Panc1 (cell line): ENCODE measurements around the gene MOG. TPM values are rescaled to one million over a fixed set of nuclear protein-coding genes. Genes with fewer than 3 reads are reported as not detected.

ENCODE experiments used
- ATAC-seq: fragments of 200-7000 bp; cut with Tn5 transposase; 2 replicates; pipeline ENCODE4 v1.9.1; 2020; ENCODE audit warnings: mild to moderate bottlenecking, moderate library complexity
- BruUV-seq: library from RNA; stranded (reverse); fragments of 400-500 nt; replicated peaks from 2 replicates; lab custom pipeline; 2021; lab: Mats Ljungman, UMichigan
- CTCF ChIA-PET: fragments of 300-600 bp; sonication (Branson Sonifier 250); formaldehyde crosslinking; loops from one replicate; lab custom pipeline; 2022; ENCODE audit warnings: antibody characterized with exemption; lab: Charles Lee
- POLR2A ChIA-PET: fragments of 300-600 bp; sonication (Branson Sonifier 250); formaldehyde crosslinking; loops from one replicate; lab custom pipeline; 2022; ENCODE audit warnings: antibody characterized with exemption; lab: Charles Lee
- DNase-seq: peaks from one replicate; pipeline ENCODE4 v3.0.0-alpha.2; 2010; ENCODE audit warnings: low read depth, low spot score
- H3K27ac ChIP-seq: 2 replicates; pipeline ENCODE4 v1.5.1; 2011; ENCODE audit warnings: mild to moderate bottlenecking, low read length, inconsistent platforms
- H3K27me3 ChIP-seq: fragments of 200-500 bp; sonication (Bioruptor generic); 2 replicates; pipeline ENCODE4 v1.6.0; 2014; ENCODE audit warnings: low read length, inconsistent platforms; ENCODE audit not compliant: control insufficient read depth, insufficient read depth
- H3K36me3 ChIP-seq: fragments of 200-500 bp; sonication (Bioruptor generic); 2 replicates; pipeline ENCODE4 v1.5.1; 2014; ENCODE audit warnings: inconsistent platforms, mild to moderate bottlenecking, low read length, moderate library complexity; ENCODE audit not compliant: control insufficient read depth, insufficient read depth
- H3K4me1 ChIP-seq: 2 replicates; pipeline ENCODE4 v1.5.1; 2011; ENCODE audit warnings: inconsistent platforms, mild to moderate bottlenecking, low read length, moderate library complexity; ENCODE audit not compliant: control insufficient read depth, insufficient read depth
- H3K4me3 ChIP-seq, 2 experiments: 2 replicates each; pipeline ENCODE4 v1.5.1; 2011 to 2012; ENCODE audit warnings: low read depth in 2 of 2, low read length in 2 of 2, mild to moderate bottlenecking in 2 of 2, inconsistent platforms in 1 of 2, moderate library complexity in 1 of 2
- H3K9me3 ChIP-seq: fragments of 200-500 bp; sonication (Bioruptor generic); 2 replicates; pipeline ENCODE4 v1.5.1; 2014; ENCODE audit warnings: low read depth, mild to moderate bottlenecking, inconsistent platforms, low read length, moderate library complexity; ENCODE audit not compliant: control insufficient read depth, insufficient read depth
- POLR2AphosphoS5 ChIP-seq: IDR thresholded peaks from 2 replicates; pipeline ENCODE4 v1.6.1; 2012; ENCODE audit warnings: mild to moderate bottlenecking, low read depth, low read length, moderate library complexity
- SIN3A ChIP-seq: IDR thresholded peaks from 2 replicates; pipeline ENCODE4 v1.6.1; 2012; ENCODE audit warnings: low read depth, mild to moderate bottlenecking, low read length, moderate library complexity, borderline replicate concordance; ENCODE audit not compliant: insufficient read depth
- TCF7L2 ChIP-seq: IDR thresholded peaks from 2 replicates; pipeline ENCODE4 v1.6.1; 2011; ENCODE audit warnings: mild to moderate bottlenecking, low read depth, low read length, inconsistent platforms
- in situ Hi-C: cut with HindIII; loops from 2 replicates; pipeline ENCODE4 v1.10.0; 2016; ENCODE audit warnings: low sequenced_read_pairs, low pct_unique_long_range_greater_than_20kb
- intact Hi-C: fragments of 100-400 bp; cut with micrococcal nuclease; formaldehyde crosslinking; loops from one replicate; pipeline ENCODE4 v1.10.0; 2022; ENCODE audit not compliant: unreplicated experiment
- total RNA-seq: library from RNA; stranded (reverse); gene quantifications from one replicate; pipeline ENCODE4 v1.2.1, GENCODE V29; 2021; ENCODE audit not compliant: unreplicated experiment
- TF ChIP-seq, protein P1 (sequence below), 2 experiments: IDR thresholded peaks; 2 replicates each; pipeline ENCODE4 v1.6.1; 2011 to 2012; ENCODE audit warnings: low read depth in 2 of 2, control low read depth in 1 of 2, low read length in 1 of 2, mild to moderate bottlenecking in 1 of 2, moderate library complexity in 1 of 2; ENCODE audit not compliant: insufficient read depth in 1 of 2
- TF ChIP-seq, protein P2 (sequence below): fragments of 450-650 bp; IDR thresholded peaks from 2 replicates; pipeline ENCODE4 v1.5.1; 2017; ENCODE audit warnings: mild to moderate bottlenecking

The MOG gene
- total RNA-seq, 1 experiment from 2014 or later: not detected

DNA sequence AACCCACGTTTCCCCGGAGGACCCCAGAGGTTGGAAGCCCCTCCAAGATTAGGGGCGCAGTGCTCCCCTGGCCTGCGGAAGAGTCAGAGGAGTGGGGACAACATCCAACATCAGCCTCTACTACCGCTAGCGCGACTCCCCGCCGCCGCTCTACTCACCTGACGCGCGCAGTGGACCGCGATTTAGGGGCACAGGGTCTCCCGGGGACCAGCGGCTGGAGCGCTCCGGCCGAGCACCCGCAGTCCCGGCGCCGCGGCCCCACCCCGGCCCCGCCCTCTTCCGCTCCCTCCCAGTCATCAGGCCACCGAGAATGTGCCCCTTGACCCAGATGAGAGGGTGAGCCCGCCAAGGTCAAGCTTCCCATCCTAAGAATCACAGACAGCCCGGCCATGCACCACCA, 24.0 kb downstream of the MOG start, which contains the start of gene ZFP57:
TSS of gene ZFP57 (minus strand) at position 249 of the 400 bp plus-strand sequence. CDS start 4,149 bp downstream, outside the sequence.
- in situ Hi-C loops: no loop called here
- Histone ChIP-seq H3K4me3 (no peak within 1 kb of the TSS), H3K36me3 (no peaks in the 10 kb centered on the region), H3K27me3 (no peaks in the 10 kb centered on the region; the same call in 1 of the 2 replicates), H3K27ac (no peak within 1 kb of the TSS), H3K4me1 (no peaks in the 10 kb centered on the region), H3K9me3 (no peaks in the 10 kb centered on the region)
- ChIA-PET CTCF (no interaction called here), POLR2A (no interaction called here)
- intact Hi-C loops: no loop called here
- no peak for DNase-seq
- TF ChIP-seq SIN3A: no peak
- TF ChIP-seq TCF7L2: no peak
- TF ChIP-seq, protein P1, sequence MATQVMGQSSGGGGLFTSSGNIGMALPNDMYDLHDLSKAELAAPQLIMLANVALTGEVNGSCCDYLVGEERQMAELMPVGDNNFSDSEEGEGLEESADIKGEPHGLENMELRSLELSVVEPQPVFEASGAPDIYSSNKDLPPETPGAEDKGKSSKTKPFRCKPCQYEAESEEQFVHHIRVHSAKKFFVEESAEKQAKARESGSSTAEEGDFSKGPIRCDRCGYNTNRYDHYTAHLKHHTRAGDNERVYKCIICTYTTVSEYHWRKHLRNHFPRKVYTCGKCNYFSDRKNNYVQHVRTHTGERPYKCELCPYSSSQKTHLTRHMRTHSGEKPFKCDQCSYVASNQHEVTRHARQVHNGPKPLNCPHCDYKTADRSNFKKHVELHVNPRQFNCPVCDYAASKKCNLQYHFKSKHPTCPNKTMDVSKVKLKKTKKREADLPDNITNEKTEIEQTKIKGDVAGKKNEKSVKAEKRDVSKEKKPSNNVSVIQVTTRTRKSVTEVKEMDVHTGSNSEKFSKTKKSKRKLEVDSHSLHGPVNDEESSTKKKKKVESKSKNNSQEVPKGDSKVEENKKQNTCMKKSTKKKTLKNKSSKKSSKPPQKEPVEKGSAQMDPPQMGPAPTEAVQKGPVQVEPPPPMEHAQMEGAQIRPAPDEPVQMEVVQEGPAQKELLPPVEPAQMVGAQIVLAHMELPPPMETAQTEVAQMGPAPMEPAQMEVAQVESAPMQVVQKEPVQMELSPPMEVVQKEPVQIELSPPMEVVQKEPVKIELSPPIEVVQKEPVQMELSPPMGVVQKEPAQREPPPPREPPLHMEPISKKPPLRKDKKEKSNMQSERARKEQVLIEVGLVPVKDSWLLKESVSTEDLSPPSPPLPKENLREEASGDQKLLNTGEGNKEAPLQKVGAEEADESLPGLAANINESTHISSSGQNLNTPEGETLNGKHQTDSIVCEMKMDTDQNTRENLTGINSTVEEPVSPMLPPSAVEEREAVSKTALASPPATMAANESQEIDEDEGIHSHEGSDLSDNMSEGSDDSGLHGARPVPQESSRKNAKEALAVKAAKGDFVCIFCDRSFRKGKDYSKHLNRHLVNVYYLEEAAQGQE (IDR thresholded peaks at IDR 0.05; ENCODE audit: insufficient read depth in 1 of 2, low read depth in 2 of 2, low read length in 1 of 2): no peak
- TF ChIP-seq, protein P2, sequence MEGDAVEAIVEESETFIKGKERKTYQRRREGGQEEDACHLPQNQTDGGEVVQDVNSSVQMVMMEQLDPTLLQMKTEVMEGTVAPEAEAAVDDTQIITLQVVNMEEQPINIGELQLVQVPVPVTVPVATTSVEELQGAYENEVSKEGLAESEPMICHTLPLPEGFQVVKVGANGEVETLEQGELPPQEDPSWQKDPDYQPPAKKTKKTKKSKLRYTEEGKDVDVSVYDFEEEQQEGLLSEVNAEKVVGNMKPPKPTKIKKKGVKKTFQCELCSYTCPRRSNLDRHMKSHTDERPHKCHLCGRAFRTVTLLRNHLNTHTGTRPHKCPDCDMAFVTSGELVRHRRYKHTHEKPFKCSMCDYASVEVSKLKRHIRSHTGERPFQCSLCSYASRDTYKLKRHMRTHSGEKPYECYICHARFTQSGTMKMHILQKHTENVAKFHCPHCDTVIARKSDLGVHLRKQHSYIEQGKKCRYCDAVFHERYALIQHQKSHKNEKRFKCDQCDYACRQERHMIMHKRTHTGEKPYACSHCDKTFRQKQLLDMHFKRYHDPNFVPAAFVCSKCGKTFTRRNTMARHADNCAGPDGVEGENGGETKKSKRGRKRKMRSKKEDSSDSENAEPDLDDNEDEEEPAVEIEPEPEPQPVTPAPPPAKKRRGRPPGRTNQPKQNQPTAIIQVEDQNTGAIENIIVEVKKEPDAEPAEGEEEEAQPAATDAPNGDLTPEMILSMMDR: no peak
- no peak for TF ChIP-seq POLR2AphosphoS5
- no peak for ATAC-seq
- no TSS peak for BruUV-seq

DNA sequence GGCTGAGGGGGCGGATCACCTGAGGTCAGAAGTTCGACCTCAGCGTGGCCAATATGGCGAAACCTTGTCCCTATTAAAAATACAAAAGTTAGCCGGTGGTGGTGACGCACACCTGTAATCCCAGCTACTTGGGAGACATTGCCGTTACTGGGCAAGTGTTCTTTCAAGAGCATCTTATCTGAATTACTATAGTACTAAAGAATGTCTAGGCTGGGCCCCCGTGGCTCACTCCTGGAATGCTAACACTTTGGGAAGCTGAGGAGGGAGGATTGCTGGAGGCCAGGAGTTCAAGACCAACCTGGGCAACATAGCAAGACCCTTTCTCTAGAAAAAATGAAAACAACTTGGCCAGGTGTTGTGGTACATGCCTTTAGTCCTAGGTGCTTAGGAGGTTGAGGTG, 24.9 kb downstream of the MOG start:
- Histone ChIP-seq H3K4me3 (no peak overlapping the region), H3K9me3 (no peaks in the 10 kb centered on the region), H3K27ac (no peak overlapping the region), H3K27me3 (peaks cover 2% of the 10 kb centered on the region; the same call in 1 of the 2 replicates), H3K4me1 (no peaks in the 10 kb centered on the region), H3K36me3 (no peaks in the 10 kb centered on the region)
- intact Hi-C loops (no loop called here), in situ Hi-C loops (no loop called here)
- no TSS peak for BruUV-seq
- TF ChIP-seq POLR2AphosphoS5: no peak
- TF ChIP-seq, protein P1 (IDR thresholded peaks at IDR 0.05; ENCODE audit: insufficient read depth in 1 of 2, low read depth in 2 of 2, low read length in 1 of 2): no peak
- TF ChIP-seq SIN3A: no peak
- TF ChIP-seq, protein P2: no peak
- TF ChIP-seq TCF7L2: no peak
- no peak for DNase-seq
- ChIA-PET CTCF (interaction anchor here (0.6 kb wide), 1 partner anchor 12 kb away, joined by 4 read pairs; no protein-coding TSS in a partner anchor), POLR2A (no interaction called here)
- no peak for ATAC-seq
